Right lobe of liver (tissue), 4 donors: ENCODE results near the gene GRIK1.

ENCODE experiments used
- POLR2A ChIP-seq: fragments of 450-650 bp; IDR thresholded peaks from one replicate; pipeline ENCODE4 v1.6.1; 2017; ENCODE audit warnings: antibody characterized with exemption, mild to moderate bottlenecking
- TF ChIP-seq, protein P1 (sequence below), 4 donors: fragments of 200-600 bp in 3 of 4; fragments of 450-650 bp in 1 of 4; IDR thresholded peaks; one replicate each; pipeline versions ENCODE4 v1.5.1 to v1.8.0; 2016 to 2022; ENCODE audit warnings: antibody characterized with exemption in 4 of 4, mild to moderate bottlenecking in 2 of 4
- donor health status: DM: no; HTN: no; CAD: no.
- donor health status: DM: no; HTN: no; CAD: no.
- donor health status: DM: no; HTN: yes; CAD: no.

DNA sequence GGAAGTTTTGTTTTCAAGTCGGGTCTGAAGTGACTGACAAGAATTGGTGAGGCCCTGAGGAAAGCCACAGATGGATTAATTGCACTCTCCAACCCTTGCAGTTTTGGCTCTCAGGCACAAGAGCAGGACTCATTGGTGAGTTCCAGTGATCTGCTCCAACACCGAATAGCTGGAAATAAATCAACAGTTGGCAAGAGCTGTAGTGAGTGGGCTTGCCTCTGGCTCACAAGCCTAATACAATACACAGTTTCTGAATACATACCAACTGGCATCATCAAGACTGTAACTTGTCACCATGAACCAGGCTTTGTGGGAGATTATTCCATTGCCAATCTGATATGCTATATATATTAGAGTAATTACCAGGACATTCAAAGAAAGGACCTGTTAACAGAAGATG is 131.6 kb downstream of the GRIK1 start:
- TF ChIP-seq, protein P1, sequence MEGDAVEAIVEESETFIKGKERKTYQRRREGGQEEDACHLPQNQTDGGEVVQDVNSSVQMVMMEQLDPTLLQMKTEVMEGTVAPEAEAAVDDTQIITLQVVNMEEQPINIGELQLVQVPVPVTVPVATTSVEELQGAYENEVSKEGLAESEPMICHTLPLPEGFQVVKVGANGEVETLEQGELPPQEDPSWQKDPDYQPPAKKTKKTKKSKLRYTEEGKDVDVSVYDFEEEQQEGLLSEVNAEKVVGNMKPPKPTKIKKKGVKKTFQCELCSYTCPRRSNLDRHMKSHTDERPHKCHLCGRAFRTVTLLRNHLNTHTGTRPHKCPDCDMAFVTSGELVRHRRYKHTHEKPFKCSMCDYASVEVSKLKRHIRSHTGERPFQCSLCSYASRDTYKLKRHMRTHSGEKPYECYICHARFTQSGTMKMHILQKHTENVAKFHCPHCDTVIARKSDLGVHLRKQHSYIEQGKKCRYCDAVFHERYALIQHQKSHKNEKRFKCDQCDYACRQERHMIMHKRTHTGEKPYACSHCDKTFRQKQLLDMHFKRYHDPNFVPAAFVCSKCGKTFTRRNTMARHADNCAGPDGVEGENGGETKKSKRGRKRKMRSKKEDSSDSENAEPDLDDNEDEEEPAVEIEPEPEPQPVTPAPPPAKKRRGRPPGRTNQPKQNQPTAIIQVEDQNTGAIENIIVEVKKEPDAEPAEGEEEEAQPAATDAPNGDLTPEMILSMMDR (IDR thresholded peaks at IDR 0.05) = no peak
- TF ChIP-seq POLR2A = no peak
